ENCODE data around the gene ATP6V0C. TPM values are rescaled to one million over a fixed set of nuclear protein-coding genes. Genes with fewer than 3 reads are reported as not detected.
"Not testable (repeated sequence)": the region's sequence is repeated elsewhere in the genome, so short reads cannot be mapped to it uniquely, and the experiment has no call there.

ATP6V0C gene
- total and polyA plus RNA-seq, 4 donors, result 39.0 to 410 (median 250) TPM

GRCh38 chr16:2539845-2540458, 26.2 kb downstream of the ATP6V0C start:
- 51 to 58% methylated on average over 14 of the region's 14 CpGs for WGBS, 2 donors
- DNase-seq; ATAC-seq (ENCODE audit: insufficient read depth, low FRiP score); H3K27me3 ChIP-seq (ENCODE audit: control insufficient read depth in 3 of 3, insufficient read depth in 3 of 3, low read length in 2 of 3); H3K36me3 ChIP-seq (ENCODE audit: control insufficient read depth in 4 of 4, insufficient read depth in 4 of 4, low read length in 4 of 4); H3K4me3 ChIP-seq; H3K9me3 ChIP-seq (ENCODE audit: control insufficient read depth in 4 of 4, insufficient read depth in 3 of 4, low read length in 3 of 4); H3K9ac ChIP-seq (ENCODE audit: insufficient read depth in 1 of 2, low read length in 2 of 2): not testable (repeated sequence)
- H3K27ac ChIP-seq (ENCODE audit: low read depth in 1 of 2, low read length in 1 of 2), result peak overlapping the region in 1 of 2 donors; percentile 31
- peaks cover 2 to 11% (median 5%) of the 10 kb centered on the region in 5 donors for H3K4me1 ChIP-seq (ENCODE audit: control insufficient read depth in 5 of 5, insufficient read depth in 5 of 5, low read length in 5 of 5)

- WGBS, 2 donors, result 25 to 60% methylated on average over 2 to 3 of the region's 4 CpGs
- H3K4me3 ChIP-seq; H3K9me3 ChIP-seq (ENCODE audit: control insufficient read depth in 4 of 4, insufficient read depth in 3 of 4, low read length in 3 of 4); H3K27ac ChIP-seq (ENCODE audit: low read depth in 1 of 2, low read length in 1 of 2); H3K9ac ChIP-seq (ENCODE audit: insufficient read depth in 1 of 2, low read length in 2 of 2); ATAC-seq (ENCODE audit: insufficient read depth, low FRiP score); DNase-seq; H3K36me3 ChIP-seq (ENCODE audit: control insufficient read depth in 4 of 4, insufficient read depth in 4 of 4, low read length in 4 of 4); H3K27me3 ChIP-seq (ENCODE audit: control insufficient read depth in 3 of 3, insufficient read depth in 3 of 3, low read length in 2 of 3); H3K4me1 ChIP-seq (ENCODE audit: control insufficient read depth in 5 of 5, insufficient read depth in 5 of 5, low read length in 5 of 5): not testable (repeated sequence)
Measured at GRCh38 chr16:2540912-2541311, 27.2 kb downstream of the ATP6V0C start.

GRCh38 chr16:2541409-2541808, 27.7 kb downstream of the ATP6V0C start:
- not testable (repeated sequence) for H3K4me3 ChIP-seq; ATAC-seq (ENCODE audit: insufficient read depth, low FRiP score); H3K27me3 ChIP-seq (ENCODE audit: control insufficient read depth in 3 of 3, insufficient read depth in 3 of 3, low read length in 2 of 3); H3K4me1 ChIP-seq (ENCODE audit: control insufficient read depth in 5 of 5, insufficient read depth in 5 of 5, low read length in 5 of 5); H3K27ac ChIP-seq (ENCODE audit: low read depth in 1 of 2, low read length in 1 of 2); H3K9ac ChIP-seq (ENCODE audit: insufficient read depth in 1 of 2, low read length in 2 of 2); DNase-seq; H3K9me3 ChIP-seq (ENCODE audit: control insufficient read depth in 4 of 4, insufficient read depth in 3 of 4, low read length in 3 of 4); H3K36me3 ChIP-seq (ENCODE audit: control insufficient read depth in 4 of 4, insufficient read depth in 4 of 4, low read length in 4 of 4)
- WGBS, 2 donors, result 52 to 56% methylated on average over 6 of the region's 6 CpGs

- not testable (repeated sequence) for H3K27ac ChIP-seq (ENCODE audit: low read depth in 1 of 2, low read length in 1 of 2); H3K9ac ChIP-seq (ENCODE audit: insufficient read depth in 1 of 2, low read length in 2 of 2); ATAC-seq (ENCODE audit: insufficient read depth, low FRiP score); H3K9me3 ChIP-seq (ENCODE audit: control insufficient read depth in 4 of 4, insufficient read depth in 3 of 4, low read length in 3 of 4); H3K4me1 ChIP-seq (ENCODE audit: control insufficient read depth in 5 of 5, insufficient read depth in 5 of 5, low read length in 5 of 5); H3K4me3 ChIP-seq; H3K27me3 ChIP-seq (ENCODE audit: control insufficient read depth in 3 of 3, insufficient read depth in 3 of 3, low read length in 2 of 3); DNase-seq; H3K36me3 ChIP-seq (ENCODE audit: control insufficient read depth in 4 of 4, insufficient read depth in 4 of 4, low read length in 4 of 4)
- 88 to 98% methylated on average over 10 to 14 of the region's 14 CpGs for WGBS, 2 donors
Measured at GRCh38 chr16:2543771-2544170, 30.0 kb downstream of the ATP6V0C start.

GRCh38 chr16:2550283-2550878, 36.6 kb downstream of the ATP6V0C start:
- not testable (repeated sequence) for H3K9me3 ChIP-seq (ENCODE audit: control insufficient read depth in 4 of 4, insufficient read depth in 3 of 4, low read length in 3 of 4); H3K4me3 ChIP-seq; DNase-seq; H3K36me3 ChIP-seq (ENCODE audit: control insufficient read depth in 4 of 4, insufficient read depth in 4 of 4, low read length in 4 of 4); H3K27ac ChIP-seq (ENCODE audit: low read depth in 1 of 2, low read length in 1 of 2); ATAC-seq (ENCODE audit: insufficient read depth, low FRiP score); H3K9ac ChIP-seq (ENCODE audit: insufficient read depth in 1 of 2, low read length in 2 of 2); H3K27me3 ChIP-seq (ENCODE audit: control insufficient read depth in 3 of 3, insufficient read depth in 3 of 3, low read length in 2 of 3); H3K4me1 ChIP-seq (ENCODE audit: control insufficient read depth in 5 of 5, insufficient read depth in 5 of 5, low read length in 5 of 5)
- no CpG with 5 or more reads among the region's 14 CpGs for WGBS, 2 donors

- not testable (repeated sequence) for H3K27me3 ChIP-seq (ENCODE audit: control insufficient read depth in 3 of 3, insufficient read depth in 3 of 3, low read length in 2 of 3); H3K4me1 ChIP-seq (ENCODE audit: control insufficient read depth in 5 of 5, insufficient read depth in 5 of 5, low read length in 5 of 5); H3K36me3 ChIP-seq (ENCODE audit: control insufficient read depth in 4 of 4, insufficient read depth in 4 of 4, low read length in 4 of 4); H3K9me3 ChIP-seq (ENCODE audit: control insufficient read depth in 4 of 4, insufficient read depth in 3 of 4, low read length in 3 of 4); H3K4me3 ChIP-seq; ATAC-seq (ENCODE audit: insufficient read depth, low FRiP score); H3K9ac ChIP-seq (ENCODE audit: insufficient read depth in 1 of 2, low read length in 2 of 2)
- H3K27ac ChIP-seq (ENCODE audit: low read depth in 1 of 2, low read length in 1 of 2), result peak overlapping the region in 1 of 2 donors; percentile 6
- 61 to 64% methylated on average over 11 of the region's 17 CpGs for WGBS, 2 donors
- DNase-seq, result peak; percentile 40 to 55 (median 45)
Measured at GRCh38 chr16:2551420-2551889, 37.7 kb downstream of the ATP6V0C start.

- H3K4me3 ChIP-seq; H3K4me1 ChIP-seq (ENCODE audit: control insufficient read depth in 5 of 5, insufficient read depth in 5 of 5, low read length in 5 of 5); H3K27ac ChIP-seq (ENCODE audit: low read depth in 1 of 2, low read length in 1 of 2); H3K9me3 ChIP-seq (ENCODE audit: control insufficient read depth in 4 of 4, insufficient read depth in 3 of 4, low read length in 3 of 4); H3K36me3 ChIP-seq (ENCODE audit: control insufficient read depth in 4 of 4, insufficient read depth in 4 of 4, low read length in 4 of 4); ATAC-seq (ENCODE audit: insufficient read depth, low FRiP score); H3K9ac ChIP-seq (ENCODE audit: insufficient read depth in 1 of 2, low read length in 2 of 2); H3K27me3 ChIP-seq (ENCODE audit: control insufficient read depth in 3 of 3, insufficient read depth in 3 of 3, low read length in 2 of 3); DNase-seq: not testable (repeated sequence)
- no CpG with 5 or more reads among the region's 13 CpGs for WGBS, 2 donors
Measured at GRCh38 chr16:2554709-2555425, 41.1 kb downstream of the ATP6V0C start.

- ATAC-seq (ENCODE audit: insufficient read depth, low FRiP score); H3K27ac ChIP-seq (ENCODE audit: low read depth in 1 of 2, low read length in 1 of 2); H3K36me3 ChIP-seq (ENCODE audit: control insufficient read depth in 4 of 4, insufficient read depth in 4 of 4, low read length in 4 of 4); H3K9ac ChIP-seq (ENCODE audit: insufficient read depth in 1 of 2, low read length in 2 of 2); H3K9me3 ChIP-seq (ENCODE audit: control insufficient read depth in 4 of 4, insufficient read depth in 3 of 4, low read length in 3 of 4); DNase-seq; H3K4me3 ChIP-seq; H3K27me3 ChIP-seq (ENCODE audit: control insufficient read depth in 3 of 3, insufficient read depth in 3 of 3, low read length in 2 of 3); H3K4me1 ChIP-seq (ENCODE audit: control insufficient read depth in 5 of 5, insufficient read depth in 5 of 5, low read length in 5 of 5): not testable (repeated sequence)
- WGBS, 2 donors, result 77 to 88% methylated on average over 5 to 6 of the region's 15 CpGs
Measured at GRCh38 chr16:2557150-2557549, 43.4 kb downstream of the ATP6V0C start.
